OCI-LY1 (cell line): ENCODE results near the gene ARHGEF28.

Source experiments
- CTCF ChIP-seq: fragments of 200-600 bp; sonication (generic), shearing (Covaris generic); IDR thresholded peaks from 2 replicates; pipeline ENCODE4 v1.5.1; 2017; ENCODE audit warnings: mild to moderate bottlenecking, antibody characterized with exemption, low read length, moderate library complexity, mixed read lengths
- EZH2 ChIP-seq: fragments of 200-600 bp; sonication (generic), shearing (Covaris generic); IDR thresholded peaks from 2 replicates; pipeline ENCODE4 v1.8.0; 2017; ENCODE audit warnings: borderline replicate concordance, mixed run types, mild to moderate bottlenecking, antibody characterized with exemption, low read length, moderate library complexity, mixed read lengths

GRCh38 chr5:73938938-73939320 is 312.9 kb downstream of the ARHGEF28 start:
- TF ChIP-seq EZH2 (no peak), CTCF (no peak)
